GM20000 (cell line): ENCODE data around the gene JMJD7.

Experiments
- DNase-seq: peaks from one replicate; pipeline ENCODE4 v3.0.0; 2012; ENCODE audit warnings: low spot score
- TF ChIP-seq, protein P1 (sequence below): IDR thresholded peaks from 2 replicates; pipeline ENCODE4 v1.5.1; 2012; ENCODE audit warnings: mild to moderate bottlenecking, control low read depth; ENCODE audit errors: extremely low read depth, missing control alignments

The JMJD7 gene

DNA sequence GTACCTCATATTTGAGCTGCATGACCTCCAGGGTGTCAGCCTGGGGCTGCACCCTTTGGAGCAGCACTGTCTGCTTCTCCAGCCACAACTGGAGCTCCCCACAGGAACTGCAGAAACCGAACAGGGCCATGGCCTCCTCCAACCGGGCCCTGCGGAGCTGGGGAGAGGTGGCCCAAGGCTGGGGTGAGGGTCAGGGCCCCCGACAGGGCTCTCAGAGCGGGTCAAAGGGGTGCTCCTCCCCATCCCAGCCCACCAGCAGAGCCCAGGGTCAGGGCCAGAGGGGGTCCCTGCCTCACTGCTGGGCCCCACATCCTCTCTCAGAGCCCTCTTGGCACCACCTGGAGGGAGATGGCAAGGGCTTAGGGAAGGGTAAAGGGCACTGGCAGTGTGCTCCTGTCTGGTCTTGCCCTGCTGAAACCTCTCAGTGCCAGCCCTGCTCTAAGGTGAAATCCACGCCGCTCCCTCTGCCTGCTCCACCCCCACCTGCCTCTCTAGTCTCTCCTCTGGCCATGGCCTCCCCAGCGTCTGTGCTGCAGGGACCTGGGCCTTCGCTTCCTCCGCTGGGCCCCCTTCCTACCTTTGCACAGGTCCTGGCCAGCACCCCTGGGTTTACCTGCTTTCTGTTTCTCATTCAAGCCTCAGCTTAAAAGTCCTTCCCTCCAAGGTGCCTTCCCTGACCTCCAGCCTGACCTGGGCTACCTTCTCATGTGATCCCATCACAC, 52.4 kb downstream of the JMJD7 start:
- no peak for DNase-seq
- TF ChIP-seq, protein P1, sequence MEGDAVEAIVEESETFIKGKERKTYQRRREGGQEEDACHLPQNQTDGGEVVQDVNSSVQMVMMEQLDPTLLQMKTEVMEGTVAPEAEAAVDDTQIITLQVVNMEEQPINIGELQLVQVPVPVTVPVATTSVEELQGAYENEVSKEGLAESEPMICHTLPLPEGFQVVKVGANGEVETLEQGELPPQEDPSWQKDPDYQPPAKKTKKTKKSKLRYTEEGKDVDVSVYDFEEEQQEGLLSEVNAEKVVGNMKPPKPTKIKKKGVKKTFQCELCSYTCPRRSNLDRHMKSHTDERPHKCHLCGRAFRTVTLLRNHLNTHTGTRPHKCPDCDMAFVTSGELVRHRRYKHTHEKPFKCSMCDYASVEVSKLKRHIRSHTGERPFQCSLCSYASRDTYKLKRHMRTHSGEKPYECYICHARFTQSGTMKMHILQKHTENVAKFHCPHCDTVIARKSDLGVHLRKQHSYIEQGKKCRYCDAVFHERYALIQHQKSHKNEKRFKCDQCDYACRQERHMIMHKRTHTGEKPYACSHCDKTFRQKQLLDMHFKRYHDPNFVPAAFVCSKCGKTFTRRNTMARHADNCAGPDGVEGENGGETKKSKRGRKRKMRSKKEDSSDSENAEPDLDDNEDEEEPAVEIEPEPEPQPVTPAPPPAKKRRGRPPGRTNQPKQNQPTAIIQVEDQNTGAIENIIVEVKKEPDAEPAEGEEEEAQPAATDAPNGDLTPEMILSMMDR: no peak

DNA sequence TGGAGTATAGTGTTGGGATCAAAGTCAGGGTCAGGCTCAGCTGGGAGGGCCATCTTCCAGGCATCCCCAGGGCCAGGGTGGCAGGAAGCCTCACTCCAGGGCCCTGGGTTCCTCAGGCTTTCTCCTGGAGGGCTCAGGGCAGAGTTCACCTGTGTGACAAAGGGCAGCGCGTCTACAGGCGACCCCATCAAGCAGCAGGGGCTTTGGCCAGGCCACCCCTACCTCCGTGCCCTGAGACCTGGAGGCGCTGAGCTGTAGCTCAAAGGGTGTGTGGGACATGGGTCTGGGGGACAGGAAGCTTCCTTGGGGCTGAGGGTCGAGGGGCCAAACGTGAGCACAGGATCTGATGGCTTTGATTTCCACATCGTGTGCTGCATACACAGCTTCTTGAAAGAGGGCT, 53.2 kb downstream of the JMJD7 start:
- no peak for DNase-seq
- TF ChIP-seq, protein P1: no peak

DNA sequence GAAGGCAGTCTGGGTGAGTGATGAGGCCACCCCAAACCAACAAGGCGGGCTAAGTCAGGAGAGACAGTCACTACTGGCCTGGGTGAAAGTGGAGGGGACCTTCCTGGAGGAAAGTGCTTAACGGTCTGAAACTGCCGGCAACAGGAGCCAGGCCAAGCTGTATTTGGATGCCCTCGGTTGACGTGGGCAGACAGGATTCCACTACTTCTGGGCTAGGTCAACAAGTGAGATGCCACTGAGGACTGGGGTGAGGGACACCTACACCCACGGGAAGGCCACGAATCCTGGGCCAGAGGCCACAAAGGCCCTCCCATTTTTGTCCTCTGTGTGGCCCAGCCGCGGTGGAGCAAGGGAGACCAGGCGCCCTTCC, 53.6 kb downstream of the JMJD7 start:
- TF ChIP-seq, protein P1: no peak
- DNase-seq: no peak

DNA sequence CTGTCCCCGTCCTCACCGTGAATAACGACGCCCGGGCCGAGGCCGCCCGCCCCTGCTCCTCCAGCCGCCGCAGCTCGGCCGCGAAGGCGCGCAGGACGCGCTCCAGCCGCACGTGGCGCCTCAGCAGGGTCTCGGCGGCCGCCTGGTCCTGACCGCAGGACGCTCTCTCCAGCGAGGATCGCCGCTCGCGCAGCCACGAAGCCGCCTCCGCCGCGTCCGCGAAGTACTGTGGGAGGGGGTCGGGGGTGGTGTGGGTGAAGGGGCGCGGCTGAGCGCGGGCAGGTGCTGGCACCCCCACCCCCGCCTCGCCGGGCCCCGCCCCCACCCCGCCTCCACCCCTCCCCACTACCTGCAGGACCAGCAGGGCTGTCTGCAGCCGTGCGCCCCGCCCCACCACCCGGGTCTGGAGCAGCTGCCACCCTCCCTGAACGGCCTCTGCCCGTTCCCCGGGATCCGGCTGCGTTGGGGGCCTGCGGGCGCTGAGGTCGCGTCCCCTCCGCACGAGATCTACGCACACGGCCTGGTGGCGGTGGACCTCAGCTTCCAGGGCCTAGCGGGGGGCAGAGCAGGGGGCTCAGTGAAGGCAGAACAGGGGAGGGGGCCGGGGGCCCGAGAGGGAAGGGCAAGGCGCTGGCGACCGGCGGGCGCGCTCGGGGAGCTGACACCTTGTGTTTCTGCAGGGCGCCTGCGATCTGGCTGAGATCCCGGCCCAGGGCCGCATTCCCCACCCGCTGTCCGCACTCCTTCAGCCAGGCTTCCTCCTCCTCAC, 54.2 kb downstream of the JMJD7 start:
- no peak for DNase-seq

DNA sequence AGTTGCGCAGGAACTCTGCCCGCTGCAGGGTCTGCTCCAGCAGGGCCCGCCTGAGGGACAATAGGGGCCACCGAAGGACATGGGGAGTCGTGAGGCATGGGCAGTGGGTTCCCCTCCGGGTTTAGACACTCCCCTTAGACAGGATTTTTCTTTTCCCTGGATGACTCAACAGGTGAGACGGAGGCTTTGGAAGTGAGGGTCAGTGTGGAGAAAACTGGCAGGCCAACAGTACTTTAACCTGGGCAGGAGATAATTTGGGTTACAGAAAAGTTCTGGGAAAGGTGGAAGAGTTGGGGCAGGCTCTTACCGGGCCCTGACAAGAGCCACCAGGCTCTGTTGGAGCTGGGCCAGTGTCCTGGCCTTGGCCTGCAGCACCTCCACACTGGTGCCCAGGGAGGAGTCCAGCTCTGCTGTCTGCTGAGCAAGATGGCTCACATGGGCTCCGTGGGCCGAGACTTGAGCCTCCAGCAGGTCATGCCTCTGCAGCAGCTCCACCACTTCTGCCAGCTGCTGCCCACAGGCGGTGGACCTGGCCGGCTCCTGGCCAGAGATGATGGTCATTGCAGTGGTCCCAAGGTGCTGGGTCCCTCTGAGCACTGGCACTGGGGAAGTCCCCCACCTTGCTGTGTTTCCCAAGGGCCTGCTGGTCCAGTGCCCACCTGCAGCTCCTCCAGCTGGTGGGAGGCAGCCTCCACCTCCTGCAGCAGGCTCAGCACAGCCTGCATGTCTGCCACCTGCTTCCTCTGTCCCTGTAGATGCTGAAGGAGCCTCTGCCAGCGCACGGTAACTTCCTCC, 55.0 kb downstream of the JMJD7 start:
- no peak for DNase-seq
- TF ChIP-seq, protein P1: no peak

More for the DNA sequence above, 54.2 kb downstream of the JMJD7 start:
- TF ChIP-seq, protein P1: no peak

DNA sequence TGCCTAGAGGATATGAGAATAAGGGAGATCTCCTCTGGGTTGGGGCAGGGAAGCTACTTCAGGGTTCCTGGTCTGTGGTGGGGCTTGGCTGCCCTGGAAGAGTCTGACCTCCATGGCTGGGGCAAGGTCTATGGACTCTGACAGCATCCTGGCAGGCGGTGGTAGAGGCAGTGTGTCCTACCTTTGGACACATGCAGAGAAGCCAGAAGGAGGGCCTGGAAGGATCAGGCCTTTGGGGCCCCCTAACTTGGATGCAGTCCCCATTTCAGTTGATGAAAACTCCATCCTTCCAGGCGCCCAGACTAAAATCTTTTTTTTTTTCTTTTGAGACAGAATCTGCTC, 55.6 kb downstream of the JMJD7 start:
- no peak for DNase-seq
- TF ChIP-seq, protein P1: no peak

DNA sequence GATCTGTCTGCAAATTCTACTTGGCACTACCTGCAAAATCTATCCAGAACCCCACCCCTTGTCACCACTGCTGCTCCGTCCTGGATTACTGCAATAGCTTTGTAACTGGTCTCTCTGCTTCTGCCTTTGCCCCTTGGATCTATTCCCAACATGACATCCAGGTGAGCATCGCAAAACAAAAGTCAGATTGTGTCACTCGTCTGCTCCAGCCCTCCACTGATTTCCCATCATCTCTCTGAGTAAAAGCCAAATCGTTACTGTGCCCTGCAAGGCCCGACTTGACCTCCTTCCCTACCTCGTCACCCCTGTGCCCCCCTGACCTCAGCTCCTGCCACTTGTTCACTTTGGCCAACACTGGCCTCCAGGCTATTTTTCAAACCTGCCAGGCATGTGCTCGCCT, 56.6 kb downstream of the JMJD7 start:
- DNase-seq: no peak
- TF ChIP-seq, protein P1: no peak
